SK-N-SH (cell line): ENCODE data around the gene FMC1. TPM values are rescaled to one million over a fixed set of nuclear protein-coding genes. Genes with fewer than 3 reads are reported as not detected.
"Not testable (repeated sequence)": the region's sequence is repeated elsewhere in the genome, so short reads cannot be mapped to it uniquely, and the experiment has no call there.

Experiments used
- CTCF ChIA-PET: fragments of 300-600, 350-600 bp; formaldehyde crosslinking; extraction: SDS; loops from one replicate; lab custom pipeline; 2021; lab: Yijun Ruan, JAX
- POLR2A ChIA-PET: fragments of 350-600 bp; sonication (Branson Sonifier 250); formaldehyde crosslinking; extraction: SDS; loops from one replicate; lab custom pipeline; 2020; ENCODE audit warnings: antibody characterized with exemption, inconsistent platforms; lab: Yijun Ruan, JAX
- DNase-seq: peaks from one replicate; pipeline ENCODE4 v3.0.0; 2012
- H2AFZ ChIP-seq: fragments of 200-600 bp; sonication (generic); 2 replicates; pipeline ENCODE4 v1.8.1; 2016; ENCODE audit warnings: antibody characterized with exemption, mild to moderate bottlenecking, low read depth
- H3F3A ChIP-seq: fragments of 200-600 bp; sonication (generic); replicated peaks from 2 replicates; pipeline ENCODE3; 2016; ENCODE audit warnings: antibody characterized with exemption, mild to moderate bottlenecking; ENCODE audit not compliant: insufficient read depth
- H3K27ac ChIP-seq, 2 experiments: fragments of 200-500 bp in 1 of 2; fragments of 200-600 bp in 1 of 2; sonication (Bioruptor generic) in 1 of 2; sonication (generic), shearing (Covaris generic) in 1 of 2; 2 replicates each; pipeline versions ENCODE4 v1.5.1 to v1.6.1; 2014 to 2016; ENCODE audit warnings: low read depth in 2 of 2, inconsistent platforms in 1 of 2, low read length in 1 of 2, mild to moderate bottlenecking in 1 of 2, mixed read lengths in 1 of 2
- H3K27me3 ChIP-seq: fragments of 200-600 bp; sonication (generic), shearing (Covaris generic); 2 replicates; pipeline ENCODE4 v1.6.1; 2016; ENCODE audit warnings: mixed run types; ENCODE audit not compliant: insufficient read depth
- H3K36me3 ChIP-seq, 2 experiments: fragments of 200-500 bp in 1 of 2; fragments of 200-600 bp in 1 of 2; sonication (Bioruptor generic) in 1 of 2; sonication (generic) in 1 of 2; replicated peaks in 1 of 2; 2 replicates each; pipeline versions ENCODE3 to v1.5.1; 2014 to 2016; ENCODE audit warnings: low read length in 1 of 2, mild to moderate bottlenecking in 1 of 2; ENCODE audit not compliant: insufficient read depth in 2 of 2, control insufficient read depth in 1 of 2
- H3K4me1 ChIP-seq, 2 experiments: fragments of 200-500 bp in 1 of 2; fragments of 200-600 bp in 1 of 2; sonication (Bioruptor generic) in 1 of 2; sonication (generic), shearing (Covaris generic) in 1 of 2; 2 replicates each; pipeline versions ENCODE4 v1.5.1 to v1.6.1; 2014 to 2016; ENCODE audit warnings: low read depth in 1 of 2, low read length in 1 of 2, mixed run types in 1 of 2; ENCODE audit not compliant: insufficient read depth in 2 of 2, control insufficient read depth in 1 of 2
- H3K4me2 ChIP-seq: fragments of 200-600 bp; sonication (generic), shearing (Covaris generic); 2 replicates; pipeline ENCODE4 v1.6.1; 2017; ENCODE audit warnings: mixed run types
- H3K4me3 ChIP-seq, 2 experiments: fragments of 200-500 bp in 1 of 2; fragments of 200-600 bp in 1 of 2; sonication (Bioruptor generic) in 1 of 2; sonication (generic), shearing (Covaris generic) in 1 of 2; 2 replicates each; pipeline versions ENCODE4 v1.5.1 to v1.8.1; 2014 to 2016; ENCODE audit warnings: low read depth in 2 of 2, inconsistent platforms in 1 of 2, low read length in 1 of 2, mild to moderate bottlenecking in 1 of 2, mixed read lengths in 1 of 2, moderate library complexity in 1 of 2
- H3K79me2 ChIP-seq: fragments of 200-600 bp; sonication (generic); 2 replicates; pipeline ENCODE4 v1.8.1; 2017; ENCODE audit warnings: mild to moderate bottlenecking; ENCODE audit not compliant: insufficient read depth
- H3K9ac ChIP-seq: fragments of 200-600 bp; sonication (generic); 2 replicates; pipeline ENCODE4 v1.6.1; 2017; ENCODE audit warnings: mixed run types
- H3K9me2 ChIP-seq: fragments of 200-600 bp; sonication (generic); 2 replicates; pipeline ENCODE4 v1.6.1; 2017; ENCODE audit warnings: mixed run types
- H3K9me3 ChIP-seq: fragments of 200-600 bp; sonication (generic); 2 replicates; pipeline ENCODE4 v1.6.1; 2017; ENCODE audit warnings: mixed run types, mild to moderate bottlenecking, moderate library complexity
- H4K20me1 ChIP-seq: fragments of 200-600 bp; sonication (generic); 2 replicates; pipeline ENCODE4 v1.6.1; 2017; ENCODE audit warnings: mild to moderate bottlenecking, mixed run types; ENCODE audit not compliant: insufficient read depth
- FOXJ3 ChIP-seq: sonication (generic); formaldehyde crosslinking; IDR thresholded peaks from 2 replicates; pipeline ENCODE4 v1.5.1; 2020; ENCODE audit warnings: mild to moderate bottlenecking, missing genetic modification reagents
- RAD21 ChIP-seq: IDR thresholded peaks from 2 replicates; pipeline ENCODE4 v1.6.1; 2012; ENCODE audit warnings: mild to moderate bottlenecking, low read length
- YY1 ChIP-seq: IDR thresholded peaks from 2 replicates; pipeline ENCODE4 v1.4.0; 2012; ENCODE audit warnings: low read depth, mild to moderate bottlenecking
- WGBS: methylation state at CpG from one replicate; pipeline ENCODE4 v1.1.6; 2017; ENCODE audit warnings: low lambda C conversion rate; 5-methylcytosine and 5-hydroxymethylcytosine counted together
- polyA plus RNA-seq, 3 experiments: library from polyadenylated mRNA; depleted of rRNA; stranded (reverse); fragments of >200 nt; gene quantifications; 2 replicates each; pipeline ENCODE4 v1.2.3, GENCODE V29; 2012
- TF ChIP-seq, protein P1 (sequence below): IDR thresholded peaks from 2 replicates; pipeline ENCODE4 v1.4.0; 2012; ENCODE audit warnings: low read depth, borderline replicate concordance
- TF ChIP-seq, protein P2 (sequence below): fragments of 150-350 bp; IDR thresholded peaks from 2 replicates; pipeline ENCODE4 v1.6.1; 2016; ENCODE audit warnings: mild to moderate bottlenecking, low read depth, low read length

Gene FMC1
- polyA plus RNA-seq, 1 of the 3 experiments (the other 2 are of a cell fraction) = 59.9 TPM

DNA sequence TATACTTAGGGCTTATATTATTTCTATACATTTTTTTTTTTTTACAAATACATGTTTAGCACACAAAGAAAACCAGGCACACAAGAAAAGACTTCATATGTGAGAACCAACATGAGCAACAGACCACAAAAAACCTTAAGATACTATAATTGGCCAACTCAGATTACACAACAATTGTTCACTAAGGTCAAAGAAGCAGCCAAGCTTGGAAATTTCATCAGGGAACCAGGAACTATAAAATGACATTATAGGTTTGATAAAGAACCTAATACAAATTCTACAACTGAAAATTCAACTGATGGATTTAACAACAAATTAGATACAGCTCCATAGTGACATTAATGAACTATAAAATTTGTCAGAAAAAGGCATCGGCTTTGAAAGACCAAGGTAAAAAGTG, 14.2 kb downstream of the FMC1 start (continued):
- TF ChIP-seq, protein P1, sequence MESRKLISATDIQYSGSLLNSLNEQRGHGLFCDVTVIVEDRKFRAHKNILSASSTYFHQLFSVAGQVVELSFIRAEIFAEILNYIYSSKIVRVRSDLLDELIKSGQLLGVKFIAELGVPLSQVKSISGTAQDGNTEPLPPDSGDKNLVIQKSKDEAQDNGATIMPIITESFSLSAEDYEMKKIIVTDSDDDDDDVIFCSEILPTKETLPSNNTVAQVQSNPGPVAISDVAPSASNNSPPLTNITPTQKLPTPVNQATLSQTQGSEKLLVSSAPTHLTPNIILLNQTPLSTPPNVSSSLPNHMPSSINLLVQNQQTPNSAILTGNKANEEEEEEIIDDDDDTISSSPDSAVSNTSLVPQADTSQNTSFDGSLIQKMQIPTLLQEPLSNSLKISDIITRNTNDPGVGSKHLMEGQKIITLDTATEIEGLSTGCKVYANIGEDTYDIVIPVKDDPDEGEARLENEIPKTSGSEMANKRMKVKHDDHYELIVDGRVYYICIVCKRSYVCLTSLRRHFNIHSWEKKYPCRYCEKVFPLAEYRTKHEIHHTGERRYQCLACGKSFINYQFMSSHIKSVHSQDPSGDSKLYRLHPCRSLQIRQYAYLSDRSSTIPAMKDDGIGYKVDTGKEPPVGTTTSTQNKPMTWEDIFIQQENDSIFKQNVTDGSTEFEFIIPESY = no peak
- TF ChIP-seq FOXJ3 (no peak), YY1 (no peak)
- TF ChIP-seq, protein P2, sequence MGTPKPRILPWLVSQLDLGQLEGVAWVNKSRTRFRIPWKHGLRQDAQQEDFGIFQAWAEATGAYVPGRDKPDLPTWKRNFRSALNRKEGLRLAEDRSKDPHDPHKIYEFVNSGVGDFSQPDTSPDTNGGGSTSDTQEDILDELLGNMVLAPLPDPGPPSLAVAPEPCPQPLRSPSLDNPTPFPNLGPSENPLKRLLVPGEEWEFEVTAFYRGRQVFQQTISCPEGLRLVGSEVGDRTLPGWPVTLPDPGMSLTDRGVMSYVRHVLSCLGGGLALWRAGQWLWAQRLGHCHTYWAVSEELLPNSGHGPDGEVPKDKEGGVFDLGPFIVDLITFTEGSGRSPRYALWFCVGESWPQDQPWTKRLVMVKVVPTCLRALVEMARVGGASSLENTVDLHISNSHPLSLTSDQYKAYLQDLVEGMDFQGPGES = no peak
- TF ChIP-seq, all 33 proteins: peak for 0

GRCh38 chr7:139357729-139358506, 16.8 kb downstream of the FMC1 start:
- Histone ChIP-seq H3K79me2 (peaks cover 51% of the 10 kb centered on the region), H3K4me2 (peak overlapping the region; percentile 85), H3K4me3 (peak overlapping the region; percentile 85 to 90; a peak in 2 of 4 replicates), H4K20me1 (peaks cover 19% of the 10 kb centered on the region), H3K4me1 (peaks cover 10 to 18% of the 10 kb centered on the region in 2 experiments; a peak in 3 of 4 replicates), H2AFZ (peak overlapping the region; percentile 89), H3K36me3 (peaks cover 5 to 15% of the 10 kb centered on the region in 2 experiments), H3K9ac (peak overlapping the region; percentile 89; the same call in 1 of the 2 replicates), H3F3A (peaks cover 34% of the 10 kb centered on the region), H3K27ac (peak overlapping the region; percentile 98 to 100)
- CTCF ChIA-PET = interaction anchor here (0.7 to 1.7 kb wide), 3 partner anchors 12 to 18 kb away, joined by 3 to 4 read pairs (median 3); no protein-coding TSS in a partner anchor
- 97% methylated on average over 27 of the region's 27 CpGs for WGBS
- not testable (repeated sequence) for H3K9me2 ChIP-seq, H3K9me3 ChIP-seq, DNase-seq, H3K27me3 ChIP-seq
- POLR2A ChIA-PET = interaction anchor here (2.0 kb wide), 1 partner anchor 14 kb away, joined by 6 read pairs; no protein-coding TSS in a partner anchor

GRCh38 chr7:139358541-139359365, 17.6 kb downstream of the FMC1 start:
- Histone ChIP-seq H3K9me3 (no peaks in the 10 kb centered on the region), H3K4me1 (peaks cover 10 to 20% of the 10 kb centered on the region in 2 experiments; a peak in 3 of 4 replicates), H3K4me3 (peak overlapping the region; percentile 85 to 90), H4K20me1 (peaks cover 25% of the 10 kb centered on the region), H3K79me2 (peaks cover 59% of the 10 kb centered on the region), H2AFZ (peak overlapping the region; percentile 89), H3K9ac (peak overlapping the region; percentile 89), H3K36me3 (peaks cover 13 to 15% of the 10 kb centered on the region in 2 experiments), H3K9me2 (no peaks in the 10 kb centered on the region), H3K4me2 (peak overlapping the region; percentile 85), H3K27me3 (no peaks in the 10 kb centered on the region), H3F3A (peaks cover 34% of the 10 kb centered on the region), H3K27ac (peak overlapping the region; percentile 98 to 100)
- WGBS = 12% methylated on average over 39 of the region's 39 CpGs
- POLR2A ChIA-PET = interaction anchor here (1.5 to 2.0 kb wide), 4 partner anchors 15 to 225 kb away, joined by 6 to 23 read pairs (median 8); a partner anchor contains a TSS
- no peak for TF ChIP-seq RAD21
- peak; percentile 68 for DNase-seq
- CTCF ChIA-PET = interaction anchor here (1.0 to 1.7 kb wide), 4 partner anchors 11 to 49 kb away, joined by 3 to 4 read pairs (median 3); no protein-coding TSS in a partner anchor
